Endothelial cell of umbilical vein (primary cell): ENCODE data around the gene AGRN. TPM values are rescaled to one million over a fixed set of nuclear protein-coding genes. Genes with fewer than 3 reads are reported as not detected.
"Not testable (repeated sequence)": the region's sequence is repeated elsewhere in the genome, so short reads cannot be mapped to it uniquely, and the experiment has no call there.

Experiments
- BruUV-seq: library from RNA; stranded (reverse); fragments of 400-500 nt; replicated peaks from 2 replicates; lab custom pipeline; 2021; lab: Mats Ljungman, UMichigan
- CTCF ChIA-PET: fragments of 300-600, 350-600 bp; sonication (Branson Sonifier 250); formaldehyde crosslinking; loops from one replicate; lab custom pipeline; 2021; ENCODE audit warnings: antibody characterized with exemption, inconsistent platforms; lab: Charles Lee
- POLR2A ChIA-PET: fragments of 300-600, 350-600 bp; sonication (Branson Sonifier 250); formaldehyde crosslinking; loops from one replicate; lab custom pipeline; 2021; ENCODE audit warnings: antibody characterized with exemption, inconsistent platforms; lab: Charles Lee
- DNase-seq: peaks from one replicate; pipeline ENCODE4 v3.0.0-alpha.2; 2011; ENCODE audit warnings: low read depth, low spot score
- FAIRE-seq: peaks from 2 replicates; lab custom pipeline; 2011; peaks lifted over from hg19 to GRCh38; lab: Jason Lieb, UNC
- H2AFZ ChIP-seq: 2 replicates; pipeline ENCODE4 v1.6.0; 2012; ENCODE audit warnings: low read depth, low read length, control low read depth, inconsistent platforms
- H3K27ac ChIP-seq: 2 replicates; pipeline ENCODE4 v1.5.1; 2011; ENCODE audit warnings: low read depth, mild to moderate bottlenecking, control low read depth, low read length, moderate library complexity; ENCODE audit not compliant: insufficient read depth
- H3K27me3 ChIP-seq, 2 experiments: 2 replicates each; pipeline versions ENCODE4 v1.6.0 to v1.6.1; 2011; ENCODE audit warnings: low read length in 2 of 2, mixed read lengths in 1 of 2; ENCODE audit not compliant: control insufficient read depth in 2 of 2, insufficient read depth in 2 of 2
- H3K36me3 ChIP-seq, 2 experiments: 2 replicates in 1 of 2; 3 replicates in 1 of 2; pipeline ENCODE4 v1.5.1; 2011; ENCODE audit warnings: low read length in 2 of 2, mild to moderate bottlenecking in 1 of 2, moderate library complexity in 1 of 2; ENCODE audit not compliant: control insufficient read depth in 2 of 2, insufficient read depth in 2 of 2; ENCODE audit errors: extremely low read depth in 1 of 2
- H3K4me1 ChIP-seq: 3 replicates; pipeline ENCODE4 v1.5.1; 2011; ENCODE audit warnings: mild to moderate bottlenecking, low read length; ENCODE audit not compliant: control insufficient read depth, insufficient read depth; ENCODE audit errors: extremely low read depth
- H3K4me2 ChIP-seq: 2 replicates; pipeline ENCODE4 v1.6.1; 2011; ENCODE audit warnings: low read length, control low read depth, mixed read lengths; ENCODE audit not compliant: insufficient read depth
- H3K4me3 ChIP-seq, 3 experiments: fragments of 200-600 bp in 1 of 3; sonication (generic), shearing (Covaris generic) in 1 of 3; replicated peaks in 1 of 3; 2 replicates each; pipeline ENCODE4 v1.5.1; 2011 to 2016; ENCODE audit warnings: control low read depth in 3 of 3, low read length in 3 of 3, mild to moderate bottlenecking in 2 of 3, inconsistent platforms in 1 of 3, low read depth in 1 of 3, moderate library complexity in 1 of 3; ENCODE audit not compliant: insufficient read depth in 1 of 3
- H3K79me2 ChIP-seq: 2 replicates; pipeline ENCODE4 v1.6.0; 2012; ENCODE audit warnings: low read length, inconsistent platforms; ENCODE audit not compliant: control insufficient read depth, insufficient read depth
- H3K9ac ChIP-seq: replicated peaks from 2 replicates; pipeline ENCODE3; 2011; ENCODE audit warnings: low read length, control low read depth; ENCODE audit not compliant: insufficient read depth; ENCODE audit errors: extremely low read depth
- H3K9me1 ChIP-seq: replicated peaks from 3 replicates; pipeline ENCODE4 v1.6.0; 2011; ENCODE audit warnings: mild to moderate bottlenecking, low read length; ENCODE audit not compliant: control insufficient read depth, insufficient read depth; ENCODE audit errors: extremely low read depth
- H3K9me3 ChIP-seq: replicated peaks from 2 replicates; pipeline ENCODE4 v1.5.1; 2012; ENCODE audit warnings: low read length, inconsistent platforms; ENCODE audit not compliant: control insufficient read depth, insufficient read depth
- H4K20me1 ChIP-seq: replicated peaks from 2 replicates; pipeline ENCODE3; 2011; ENCODE audit warnings: mild to moderate bottlenecking, low read length; ENCODE audit not compliant: control insufficient read depth, insufficient read depth; ENCODE audit errors: extremely low read depth
- dilution Hi-C: fragments of 300-500 bp; cut with MboI; formaldehyde crosslinking; loops from one replicate; pipeline ENCODE4 v1.15.0; 2019; ENCODE audit warnings: low sequenced_read_pairs; ENCODE audit not compliant: extremely low pct_ligation_motif_present
- intact Hi-C: fragments of 100-400 bp; cut with micrococcal nuclease; formaldehyde crosslinking; loops from one replicate; pipeline ENCODE4 v1.10.0; 2022
- polyA plus RNA-seq, 4 experiments: library from polyadenylated mRNA; depleted of rRNA in 3 of 4; stranded (reverse) in 3 of 4; unstranded in 1 of 4; fragments of >200 nt; gene quantifications; 2 replicates each; pipeline versions ENCODE4 v1.2.1 to v1.2.3, GENCODE V29; 2011 to 2012; ENCODE audit warnings: missing spikeins in 1 of 4
- total RNA-seq: library from RNA; stranded (reverse); gene quantifications from 2 replicates; pipeline ENCODE4 v1.2.3, GENCODE V29; 2021

AGRN gene
- total and polyA plus RNA-seq, 2 donors (not counting 3 experiments of a cell fraction or from before 2014, with no cell fraction given), result 66.6 to 67.8 TPM

- H3K27ac ChIP-seq, intact Hi-C loops, H3K4me3 ChIP-seq, H3K9me3 ChIP-seq, H3K79me2 ChIP-seq, dilution Hi-C loops, DNase-seq, H3K4me2 ChIP-seq, H3K9ac ChIP-seq, H3K27me3 ChIP-seq, POLR2A ChIA-PET, H4K20me1 ChIP-seq, H3K4me1 ChIP-seq, H3K9me1 ChIP-seq, FAIRE-seq, BruUV-seq, H3K36me3 ChIP-seq, H2AFZ ChIP-seq: not testable (repeated sequence)
- CTCF ChIA-PET, result interaction anchor here (1.9 kb wide), 1 partner anchor 14 kb away, joined by 5 read pairs; no protein-coding TSS in a partner anchor
These were observed 31.9 kb upstream of the AGRN start for GRCh38 chr1:988061-988460.

- H3K4me2 ChIP-seq, H3K9me3 ChIP-seq, H3K4me3 ChIP-seq, dilution Hi-C loops, H3K79me2 ChIP-seq, H3K9ac ChIP-seq, POLR2A ChIA-PET, intact Hi-C loops, H3K4me1 ChIP-seq, H3K27me3 ChIP-seq, H3K27ac ChIP-seq, FAIRE-seq, H4K20me1 ChIP-seq, DNase-seq, BruUV-seq, H3K36me3 ChIP-seq, H3K9me1 ChIP-seq, H2AFZ ChIP-seq: not testable (repeated sequence)
- CTCF ChIA-PET, result interaction anchor here (2.5 kb wide), 1 partner anchor 11 kb away, joined by 11 read pairs; no protein-coding TSS in a partner anchor
These were observed 28.6 kb upstream of the AGRN start for GRCh38 chr1:991275-991674.
